Measurements from ENCODE around the gene POLDIP2.

The POLDIP2 gene

DNA sequence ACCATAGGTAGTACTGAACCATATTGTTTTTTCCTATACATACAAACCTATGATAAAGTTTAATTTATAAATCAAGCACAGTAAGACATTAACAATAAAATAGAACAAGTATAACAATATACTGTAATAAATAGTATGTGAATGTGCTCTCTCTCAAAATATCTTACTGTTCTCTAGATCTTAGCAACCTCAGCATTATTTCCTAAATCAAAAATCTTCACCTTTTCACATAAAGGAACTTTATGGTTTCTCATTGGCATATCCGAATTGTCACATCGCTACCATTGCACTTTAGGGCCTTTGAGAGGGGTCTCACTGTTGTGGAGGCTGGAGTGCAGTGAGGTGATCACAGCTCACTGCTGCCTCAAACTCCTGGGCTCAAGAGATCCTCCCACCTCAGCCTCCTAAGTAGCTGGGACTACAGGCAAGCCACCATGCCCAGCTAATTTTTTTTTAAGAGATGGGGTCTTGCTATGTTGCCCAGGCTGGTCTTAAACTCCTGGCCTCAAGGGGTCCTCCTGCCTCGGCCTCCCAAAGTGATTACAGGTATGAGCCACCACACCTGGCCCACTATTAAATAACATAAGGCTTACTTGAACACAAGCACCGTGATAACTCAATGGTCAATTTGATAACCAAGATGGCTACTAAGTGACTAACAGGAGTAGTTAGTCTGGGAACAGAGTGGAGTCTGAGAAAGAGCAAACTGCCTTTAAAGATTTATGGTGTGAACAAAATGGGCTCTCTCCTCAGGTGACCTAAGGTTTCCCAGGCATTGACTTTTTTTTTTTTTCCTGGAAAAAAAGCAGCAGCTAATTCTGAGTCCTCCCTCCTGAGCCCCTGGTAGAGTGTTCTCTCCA, 41.3 kb downstream of the POLDIP2 start:
- no peak for DNase-seq

- no peak for DNase-seq
Observed at GRCh38 chr17:28313841-28314240, 43.5 kb downstream of the POLDIP2 start.

DNA sequence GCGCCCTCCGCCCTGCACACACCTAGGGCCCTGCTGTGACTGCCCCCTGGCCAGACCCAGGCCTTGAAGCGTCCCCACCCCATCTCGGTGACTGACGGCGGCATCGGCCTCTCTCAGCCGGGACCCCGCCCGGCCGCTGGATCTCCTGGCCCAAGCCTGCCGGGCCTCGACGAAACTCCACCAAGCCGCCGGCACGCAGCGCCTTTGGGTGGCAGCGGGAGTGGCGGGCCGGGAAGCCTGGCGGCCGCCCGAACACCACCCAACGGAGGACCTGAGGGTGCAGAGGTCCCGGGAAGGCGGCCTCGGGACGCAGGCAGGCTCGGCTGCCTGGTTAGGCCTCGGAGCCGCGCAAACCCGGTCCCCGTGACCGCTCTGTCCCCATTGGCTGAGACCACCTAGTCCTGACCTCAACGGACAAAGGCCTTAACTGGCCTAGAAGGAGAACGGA, 50.3 kb downstream of the POLDIP2 start:
- no peak for DNase-seq

DNA sequence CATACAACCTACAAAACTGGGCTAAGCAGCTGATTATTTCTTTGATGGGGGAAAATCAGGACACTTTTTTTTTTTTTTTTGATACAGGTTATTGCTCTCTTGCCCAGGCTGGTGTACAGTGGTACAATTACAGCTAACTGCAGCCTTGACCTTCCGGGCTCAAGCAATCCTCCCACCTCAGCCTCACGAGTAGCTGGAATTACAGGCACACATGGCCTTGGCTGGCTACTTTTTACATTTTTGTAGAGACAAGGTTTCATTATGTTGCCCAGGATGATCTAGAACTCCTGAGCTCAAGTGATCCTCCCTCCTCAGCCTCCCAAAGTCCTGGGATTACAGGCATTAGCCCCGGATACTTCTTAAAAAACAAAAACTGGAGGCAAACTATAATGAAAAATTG, 58.9 kb downstream of the POLDIP2 start:
- DNase-seq = no peak
